ENCODE data around the gene EZR.

The EZR gene

DNA sequence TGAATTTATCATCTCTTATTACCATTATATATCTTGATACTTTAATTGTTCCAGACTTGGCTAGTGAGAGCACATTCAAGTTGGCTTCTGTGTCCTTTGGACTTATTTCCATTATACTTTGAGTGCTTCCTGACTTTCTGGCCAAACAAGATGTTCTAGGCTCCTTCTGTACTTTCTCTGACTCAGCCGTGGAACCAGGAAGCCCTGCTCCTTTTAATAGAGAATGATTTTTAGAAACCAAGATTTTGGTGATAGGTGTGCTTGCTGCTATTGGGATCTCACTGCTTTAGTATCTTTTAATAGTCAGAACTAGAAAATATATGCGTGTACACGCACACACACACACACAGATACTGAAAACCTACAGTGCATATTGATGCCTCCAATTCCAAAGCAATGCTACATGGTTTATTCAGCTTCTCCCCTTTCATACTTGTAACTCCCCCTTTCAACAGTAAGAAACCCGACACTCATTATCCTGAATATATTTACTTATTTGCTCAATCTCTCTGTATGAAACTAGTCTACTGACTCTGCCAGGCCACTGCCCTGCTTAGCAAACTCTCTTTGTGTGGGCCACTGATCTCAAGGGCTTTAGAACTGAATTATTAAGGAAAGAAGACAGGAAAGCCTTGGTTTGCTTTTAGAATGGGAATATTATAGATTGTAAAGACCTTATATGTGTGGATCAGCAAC, 42.7 kb upstream of the EZR start:
- H3K36me3 ChIP-seq = no peaks in the 10 kb centered on the region
- H3K27me3 ChIP-seq = no peaks in the 10 kb centered on the region
- no peaks in the 10 kb centered on the region for H3K9me3 ChIP-seq
- TF ChIP-seq, protein P1, sequence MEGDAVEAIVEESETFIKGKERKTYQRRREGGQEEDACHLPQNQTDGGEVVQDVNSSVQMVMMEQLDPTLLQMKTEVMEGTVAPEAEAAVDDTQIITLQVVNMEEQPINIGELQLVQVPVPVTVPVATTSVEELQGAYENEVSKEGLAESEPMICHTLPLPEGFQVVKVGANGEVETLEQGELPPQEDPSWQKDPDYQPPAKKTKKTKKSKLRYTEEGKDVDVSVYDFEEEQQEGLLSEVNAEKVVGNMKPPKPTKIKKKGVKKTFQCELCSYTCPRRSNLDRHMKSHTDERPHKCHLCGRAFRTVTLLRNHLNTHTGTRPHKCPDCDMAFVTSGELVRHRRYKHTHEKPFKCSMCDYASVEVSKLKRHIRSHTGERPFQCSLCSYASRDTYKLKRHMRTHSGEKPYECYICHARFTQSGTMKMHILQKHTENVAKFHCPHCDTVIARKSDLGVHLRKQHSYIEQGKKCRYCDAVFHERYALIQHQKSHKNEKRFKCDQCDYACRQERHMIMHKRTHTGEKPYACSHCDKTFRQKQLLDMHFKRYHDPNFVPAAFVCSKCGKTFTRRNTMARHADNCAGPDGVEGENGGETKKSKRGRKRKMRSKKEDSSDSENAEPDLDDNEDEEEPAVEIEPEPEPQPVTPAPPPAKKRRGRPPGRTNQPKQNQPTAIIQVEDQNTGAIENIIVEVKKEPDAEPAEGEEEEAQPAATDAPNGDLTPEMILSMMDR (IDR thresholded peaks at IDR 0.05; ENCODE audit: low read depth, low read length) = no peak
- no peaks in the 10 kb centered on the region; the same call in 1 of the 2 replicates for H3K4me1 ChIP-seq
- DNase-seq = no peak
- no peak overlapping the region for H3K4me3 ChIP-seq (ENCODE audit: low read depth, low read length)

DNA sequence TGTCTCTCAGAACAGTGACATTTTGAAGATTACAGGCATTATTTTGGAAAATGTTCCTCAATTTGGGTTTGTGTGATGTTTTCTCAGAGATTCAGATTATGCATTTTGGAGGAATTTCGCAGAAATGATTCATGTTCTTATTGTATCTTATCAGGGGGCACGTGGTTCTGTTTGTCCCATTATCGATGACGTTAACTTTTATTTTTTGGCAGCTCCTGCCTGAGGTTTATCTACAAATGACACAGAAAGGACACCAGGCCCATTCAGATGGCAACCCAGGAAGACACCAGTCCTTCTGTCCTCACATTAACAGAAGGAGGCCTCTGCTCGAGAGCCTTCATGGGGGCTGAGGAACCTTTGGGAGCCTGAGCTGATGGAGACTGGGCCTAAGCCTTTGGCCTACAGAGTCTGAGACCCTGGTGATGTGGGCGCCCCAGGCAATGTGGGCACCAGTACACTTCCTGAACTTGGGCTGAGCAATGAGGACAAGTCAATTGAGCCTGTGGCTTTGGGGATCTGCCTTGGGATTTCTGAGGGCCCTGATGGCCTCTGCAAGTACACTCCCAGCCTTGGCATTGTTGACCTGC, 41.2 kb upstream of the EZR start:
- Histone ChIP-seq H3K36me3 (no peaks in the 10 kb centered on the region), H3K9me3 (no peaks in the 10 kb centered on the region), H3K4me1 (no peaks in the 10 kb centered on the region; the same call in 1 of the 2 replicates), H3K4me3 (ENCODE audit: low read depth, low read length) (no peak overlapping the region), H3K27me3 (no peaks in the 10 kb centered on the region)
- no peak for DNase-seq
- TF ChIP-seq, protein P1 (IDR thresholded peaks at IDR 0.05; ENCODE audit: low read depth, low read length) = no peak

DNA sequence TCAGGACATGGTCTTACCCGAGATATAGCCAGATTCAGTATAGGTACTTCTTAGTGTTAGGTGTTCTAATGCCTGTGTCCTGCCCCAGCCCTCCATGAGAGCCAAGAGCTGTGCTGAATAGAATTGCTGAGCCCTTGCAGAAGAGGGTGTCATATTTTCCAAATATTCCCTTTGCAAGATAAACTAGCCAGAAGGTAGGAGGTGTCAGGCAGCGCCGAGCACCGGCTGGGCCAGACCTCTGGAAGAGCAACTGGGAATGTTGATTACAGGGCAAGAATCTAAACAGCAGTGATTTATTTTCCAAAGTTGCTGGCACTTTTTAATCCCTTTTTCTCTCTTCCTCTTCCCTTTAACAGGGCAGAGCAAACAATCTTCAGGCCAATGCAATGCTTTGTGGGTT, 37.1 kb upstream of the EZR start:
- Histone ChIP-seq H3K36me3 (no peaks in the 10 kb centered on the region), H3K4me3 (ENCODE audit: low read depth, low read length) (no peak overlapping the region), H3K27me3 (no peaks in the 10 kb centered on the region), H3K4me1 (peaks cover 3% of the 10 kb centered on the region; the same call in 1 of the 2 replicates), H3K9me3 (no peaks in the 10 kb centered on the region)
- DNase-seq = no peak
- TF ChIP-seq, protein P1 (IDR thresholded peaks at IDR 0.05; ENCODE audit: low read depth, low read length) = no peak

DNA sequence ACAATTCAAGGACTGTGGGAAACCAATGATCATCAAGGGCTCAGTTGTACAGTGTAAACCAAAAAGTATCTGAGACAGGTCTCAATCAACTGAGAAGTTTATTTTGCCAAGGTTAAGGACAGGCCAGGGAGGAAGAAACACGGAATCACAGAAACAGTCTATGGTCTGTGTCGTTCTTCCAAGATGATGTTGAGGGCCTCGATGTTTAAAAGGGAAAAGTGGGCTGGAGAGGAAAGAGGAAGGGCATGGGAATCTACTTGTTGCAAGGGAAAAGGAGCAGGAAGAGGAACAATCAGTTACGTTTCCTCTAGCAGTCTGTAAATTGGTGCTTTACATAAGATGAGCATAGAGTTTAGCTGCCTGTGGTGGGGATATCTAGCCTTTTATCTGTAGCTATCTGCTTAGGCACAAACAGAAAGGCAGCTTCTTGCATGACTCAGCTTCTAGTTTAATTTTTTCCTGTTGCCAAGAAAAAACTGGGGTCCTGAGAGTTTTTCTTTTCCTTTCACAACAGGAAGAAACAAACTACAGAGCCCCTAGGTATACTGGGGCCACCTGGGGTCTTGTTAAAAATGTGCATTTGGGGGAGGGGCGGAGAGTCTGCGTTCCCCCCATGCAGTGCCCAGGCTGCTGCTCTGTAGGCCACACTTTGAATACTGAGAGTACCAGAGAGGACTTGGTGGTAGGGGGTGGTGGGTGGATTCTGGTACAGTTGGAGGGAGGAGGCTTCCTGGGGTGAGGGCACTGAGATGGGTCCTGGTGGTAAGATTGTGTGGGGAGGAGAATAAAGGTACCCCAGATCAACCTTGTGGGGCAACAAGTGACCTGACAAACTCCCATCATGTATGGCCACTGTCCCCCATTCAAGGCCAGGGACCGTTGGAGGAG, 35.3 kb upstream of the EZR start:
- Histone ChIP-seq H3K27me3 (no peaks in the 10 kb centered on the region), H3K4me1 (peaks cover 3% of the 10 kb centered on the region; the same call in 1 of the 2 replicates), H3K9me3 (no peaks in the 10 kb centered on the region), H3K36me3 (no peaks in the 10 kb centered on the region), H3K4me3 (ENCODE audit: low read depth, low read length) (no peak overlapping the region)
- TF ChIP-seq, protein P1 (IDR thresholded peaks at IDR 0.05; ENCODE audit: low read depth, low read length) = no peak
- DNase-seq = no peak

DNA sequence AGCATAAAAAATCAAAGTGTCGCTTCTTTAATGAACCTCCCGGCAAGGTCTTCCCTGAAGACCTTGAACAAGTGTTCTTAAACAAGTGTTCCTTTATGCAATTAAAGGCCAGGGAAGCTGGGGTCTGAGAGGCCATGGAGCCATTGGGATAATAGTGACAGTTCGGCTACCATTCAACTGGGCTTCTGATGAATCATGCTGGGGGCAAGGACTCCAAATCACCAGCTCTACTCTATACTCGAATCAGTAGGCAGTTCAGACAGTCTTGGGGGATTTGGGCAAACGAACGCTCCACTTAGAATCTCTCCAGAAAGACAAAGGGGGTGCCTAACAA, 34.7 kb upstream of the EZR start:
- Histone ChIP-seq H3K27me3 (no peaks in the 10 kb centered on the region), H3K9me3 (no peaks in the 10 kb centered on the region), H3K4me1 (peaks cover 3% of the 10 kb centered on the region; the same call in 1 of the 2 replicates), H3K4me3 (ENCODE audit: low read depth, low read length) (no peak overlapping the region), H3K36me3 (no peaks in the 10 kb centered on the region)
- TF ChIP-seq, protein P1 (IDR thresholded peaks at IDR 0.05; ENCODE audit: low read depth, low read length) = no peak
- no peak for DNase-seq
